GM21717 (cell line): Measurements from ENCODE around the gene MAPT.

Source experiments
- ATAC-seq: cut with Tn5 transposase; IDR thresholded peaks from one replicate; pipeline ENCODE4 v1.9.1; 2021; ENCODE audit warnings: mild to moderate bottlenecking, moderate library complexity; ENCODE audit not compliant: unreplicated experiment

Gene MAPT

GRCh38 chr17:45894022-45894784 is at the start of gene MAPT:
Gene MAPT, plus strand, starts transcription at chr17:45894554. Its CDS starts 67,784 bp downstream, at chr17:45962338.
- no peak for ATAC-seq

- no peak for ATAC-seq
These were observed 49.5 kb upstream of the MAPT start, which contains the start of gene SPPL2C for GRCh38 chr17:45844695-45845375. Gene SPPL2C, plus strand, starts transcription at chr17:45844881. Its CDS starts 26 bp downstream, at chr17:45844907.

DNA sequence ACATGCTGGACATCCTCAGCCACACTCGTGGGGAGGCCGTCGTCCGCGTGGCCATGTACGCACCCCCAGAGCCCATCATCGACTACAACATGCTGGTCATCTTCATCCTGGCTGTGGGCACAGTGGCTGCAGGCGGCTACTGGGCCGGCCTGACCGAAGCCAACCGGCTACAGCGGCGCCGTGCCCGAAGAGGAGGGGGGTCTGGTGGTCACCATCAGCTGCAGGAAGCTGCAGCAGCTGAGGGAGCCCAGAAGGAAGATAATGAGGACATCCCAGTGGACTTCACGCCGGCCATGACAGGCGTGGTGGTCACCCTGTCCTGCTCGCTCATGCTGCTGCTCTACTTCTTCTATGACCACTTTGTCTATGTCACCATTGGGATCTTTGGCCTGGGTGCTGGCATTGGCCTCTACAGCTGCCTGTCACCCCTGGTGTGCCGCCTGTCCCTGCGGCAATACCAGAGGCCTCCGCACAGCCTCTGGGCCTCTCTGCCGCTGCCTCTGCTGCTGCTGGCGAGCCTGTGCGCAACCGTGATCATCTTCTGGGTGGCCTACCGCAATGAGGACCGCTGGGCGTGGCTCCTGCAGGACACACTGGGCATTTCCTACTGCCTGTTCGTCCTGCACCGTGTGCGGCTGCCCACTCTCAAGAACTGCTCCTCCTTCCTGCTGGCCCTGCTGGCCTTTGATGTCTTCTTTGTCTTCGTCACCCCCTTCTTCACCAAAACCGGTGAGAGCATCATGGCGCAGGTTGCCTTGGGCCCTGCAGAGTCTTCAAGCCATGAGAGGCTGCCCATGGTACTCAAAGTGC is 48.8 kb upstream of the MAPT start:
- no peak for ATAC-seq

DNA sequence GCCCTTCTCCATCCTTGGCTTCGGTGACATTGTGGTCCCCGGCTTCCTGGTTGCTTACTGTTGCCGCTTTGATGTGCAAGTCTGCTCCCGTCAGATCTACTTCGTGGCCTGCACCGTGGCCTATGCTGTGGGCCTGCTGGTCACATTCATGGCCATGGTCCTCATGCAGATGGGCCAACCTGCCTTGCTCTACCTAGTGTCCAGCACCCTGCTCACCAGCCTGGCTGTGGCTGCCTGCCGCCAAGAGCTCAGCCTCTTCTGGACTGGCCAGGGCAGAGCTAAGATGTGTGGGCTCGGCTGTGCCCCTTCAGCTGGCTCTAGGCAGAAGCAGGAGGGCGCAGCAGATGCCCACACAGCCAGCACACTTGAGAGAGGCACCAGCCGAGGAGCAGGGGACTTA is 48.1 kb upstream of the MAPT start:
- ATAC-seq, result no peak

- ATAC-seq, result no peak
These were observed 47.7 kb upstream of the MAPT start for GRCh38 chr17:45846646-45847045.

GRCh38 chr17:45847101-45847500 is 47.3 kb upstream of the MAPT start:
- ATAC-seq, result no peak

DNA sequence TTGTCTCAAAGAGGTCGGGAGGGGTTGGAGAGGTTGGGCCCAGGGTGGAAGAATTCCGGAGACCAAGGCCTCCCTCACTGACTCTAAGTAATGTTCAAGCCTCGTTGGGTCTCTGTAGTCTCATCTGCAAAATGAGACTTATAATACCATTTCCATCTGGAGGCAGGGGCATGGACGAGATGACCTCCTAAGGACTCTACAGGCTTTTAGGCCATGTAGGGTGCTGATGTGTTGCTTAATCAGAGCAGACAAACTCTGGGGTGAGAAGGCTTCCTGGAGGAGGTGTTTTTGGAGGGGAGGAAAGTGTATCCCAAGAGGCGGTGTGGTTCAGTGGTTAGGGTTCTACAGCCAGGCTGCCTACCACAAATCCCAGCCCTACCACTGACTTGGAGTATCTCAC is 46.6 kb upstream of the MAPT start:
- ATAC-seq, result no peak

DNA sequence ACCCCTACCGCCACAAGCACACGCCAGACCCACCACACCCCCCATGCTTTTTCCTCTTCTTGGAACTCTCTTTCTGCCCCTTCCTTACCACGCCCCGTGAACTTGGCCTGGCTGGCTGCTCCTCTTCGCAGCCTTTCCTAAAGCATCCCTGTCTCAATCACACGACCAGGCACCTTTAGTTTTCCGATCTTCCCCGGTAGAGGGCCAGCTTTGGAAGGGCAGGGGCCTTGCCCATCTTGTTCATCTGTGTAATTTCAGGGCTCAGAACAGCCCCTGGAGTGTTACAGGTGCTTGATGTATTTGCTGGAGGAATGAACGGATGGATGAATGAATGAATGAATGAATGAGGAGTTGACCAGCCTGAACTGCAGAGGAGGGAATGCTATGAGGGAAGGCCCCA is 45.9 kb upstream of the MAPT start:
- ATAC-seq, result no peak

DNA sequence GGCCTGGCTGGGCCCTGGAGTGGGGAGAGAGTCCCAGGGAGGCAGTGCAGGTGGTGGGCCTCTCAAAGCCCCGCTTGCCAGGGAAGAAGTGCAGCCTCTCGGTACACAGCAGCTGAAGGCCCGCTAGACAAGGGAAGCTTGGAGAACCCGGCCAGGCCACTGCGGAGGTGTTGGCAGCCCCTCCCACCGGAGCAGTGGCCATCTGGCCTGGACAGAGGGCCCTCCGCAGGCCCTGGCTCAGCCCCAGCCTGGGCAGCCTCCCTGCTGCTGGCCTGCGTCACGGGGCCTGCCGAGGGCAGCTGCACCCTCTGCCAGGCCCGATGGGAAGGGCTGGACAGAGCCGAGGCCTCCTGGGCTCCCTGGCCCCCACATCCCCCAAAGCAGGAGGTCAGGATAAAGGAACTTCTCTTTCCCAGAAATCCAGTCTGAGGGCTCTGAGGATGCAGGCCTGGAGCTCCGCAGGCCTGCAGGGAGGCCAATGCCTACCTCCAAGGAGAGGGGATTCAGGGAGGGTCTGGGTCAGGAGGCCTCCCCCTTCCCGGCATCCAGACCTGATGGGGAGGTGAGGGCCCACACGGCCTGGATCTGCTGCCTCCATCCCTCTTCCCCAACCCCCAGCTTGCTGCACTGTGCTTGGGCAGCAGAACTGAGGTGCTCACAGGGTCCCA is 45.4 kb upstream of the MAPT start:
- no peak for ATAC-seq

GRCh38 chr17:45849536-45849990 is 44.8 kb upstream of the MAPT start:
- no peak for ATAC-seq

DNA sequence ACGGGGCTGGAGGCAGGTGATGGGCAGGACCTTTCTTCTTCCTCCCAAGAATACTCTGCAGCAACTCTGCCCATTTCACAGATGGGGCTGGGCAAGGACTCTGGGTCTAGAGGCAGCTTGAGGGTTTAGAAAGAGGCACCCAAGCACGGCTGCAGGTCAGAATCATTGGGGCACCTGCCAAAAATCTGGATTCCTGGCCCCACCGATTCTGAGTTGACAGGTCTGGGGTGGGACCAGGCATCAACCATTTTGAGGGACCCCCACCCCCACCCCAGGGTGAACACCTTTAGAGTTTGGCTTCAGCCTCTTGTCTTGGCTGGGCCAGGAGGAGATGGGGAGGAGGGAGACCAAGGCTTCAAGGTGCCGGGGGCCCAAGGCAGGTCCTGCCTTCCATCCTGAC is 44.3 kb upstream of the MAPT start:
- no peak for ATAC-seq

- ATAC-seq, result no peak
These were observed 43.9 kb upstream of the MAPT start for GRCh38 chr17:45850468-45850867.

DNA sequence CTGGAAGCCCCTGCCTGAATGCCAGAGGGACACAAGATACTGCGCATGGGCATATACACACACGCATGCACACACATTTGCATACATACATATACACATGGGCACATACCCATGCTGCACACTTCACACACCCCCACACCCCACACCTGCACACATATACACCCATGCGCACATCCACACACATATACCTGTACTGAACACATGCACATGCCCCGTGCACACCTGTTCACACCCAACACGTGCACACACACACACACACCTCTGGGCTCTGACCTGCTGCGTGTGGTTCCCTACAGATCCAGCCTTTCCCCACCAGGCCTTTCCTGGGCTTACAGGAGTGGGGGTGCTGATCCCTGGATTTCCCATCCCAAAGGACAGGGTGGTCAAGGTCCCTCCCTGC is 43.3 kb upstream of the MAPT start:
- no peak for ATAC-seq

DNA sequence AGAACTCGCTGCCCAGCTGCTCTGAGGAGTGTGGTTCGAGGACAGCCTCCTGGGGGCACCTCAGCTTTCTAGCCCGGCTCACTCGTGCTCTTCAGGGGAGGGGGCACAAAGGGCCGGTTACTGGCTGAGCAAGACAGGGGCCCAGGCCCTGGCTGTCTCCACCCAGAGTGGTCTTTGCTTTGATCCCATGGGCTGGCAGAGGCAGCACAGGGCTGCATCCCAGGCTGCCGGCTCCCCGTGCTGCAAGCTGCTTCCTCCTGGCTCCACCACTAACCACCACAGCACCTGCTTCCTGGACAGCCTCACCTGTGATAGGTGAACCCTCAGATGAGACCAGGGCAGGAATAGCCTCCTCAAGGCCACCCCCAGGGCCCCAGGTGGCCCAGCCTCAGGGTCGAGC is 42.9 kb upstream of the MAPT start:
- ATAC-seq, result no peak

DNA sequence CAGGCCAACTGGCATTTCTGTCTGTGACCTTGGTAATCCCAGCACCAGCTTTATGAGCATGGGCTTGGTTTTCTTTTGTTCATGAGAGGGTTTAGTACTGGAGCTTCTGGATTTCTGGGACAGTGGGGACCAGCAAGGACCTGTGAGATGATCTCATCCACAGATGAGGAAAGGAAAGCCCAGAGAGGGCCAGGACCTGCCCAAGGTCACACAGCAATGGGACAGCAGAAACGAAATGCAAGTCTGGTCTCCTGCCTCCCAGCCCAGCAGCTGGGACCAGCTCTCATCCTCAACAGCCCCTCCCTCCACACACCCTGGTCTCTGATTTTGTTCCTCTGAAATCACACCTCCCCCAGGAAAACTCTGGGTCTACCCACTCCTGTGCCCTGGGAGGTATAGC is 42.5 kb upstream of the MAPT start:
- ATAC-seq, result no peak

- ATAC-seq, result no peak
These were observed 41.6 kb upstream of the MAPT start for GRCh38 chr17:45852535-45853297.

- ATAC-seq, result no peak
These were observed 40.1 kb upstream of the MAPT start for GRCh38 chr17:45854209-45854608.

- ATAC-seq, result no peak
These were observed 38.5 kb upstream of the MAPT start for GRCh38 chr17:45855691-45856336.

- no peak for ATAC-seq
These were observed 36.2 kb upstream of the MAPT start for GRCh38 chr17:45857977-45858708.
